ENCODE results near the gene RSPO4.

Gene RSPO4

GRCh38 chr20:920311-920710, 81.8 kb downstream of the RSPO4 start:
- no peak overlapping the region for H3K4me2 ChIP-seq (ENCODE audit: low read length)
- H4K20me1 ChIP-seq (ENCODE audit: insufficient read depth, low read length), result no peaks in the 10 kb centered on the region
- TF ChIP-seq CTCF (IDR thresholded peaks at IDR 0.05; ENCODE audit: low read depth, low read length) (no peak), EZH2phosphoT487 (IDR thresholded peaks at IDR 0.05; ENCODE audit: low read depth) (no peak)
- H3K9me3 ChIP-seq (ENCODE audit: insufficient read depth, low read length), result no peaks in the 10 kb centered on the region
- no peaks in the 10 kb centered on the region for H3K36me3 ChIP-seq (replicated peaks; ENCODE audit: low read depth, low read length)
- no peak overlapping the region for H2AFZ ChIP-seq (ENCODE audit: low read depth, low read length)
- no peak overlapping the region for H3K9ac ChIP-seq (ENCODE audit: low read length)
- H3K27ac ChIP-seq (ENCODE audit: low read length), result no peak overlapping the region
- H3K4me3 ChIP-seq (ENCODE audit: low read length), result no peak overlapping the region
- no peaks in the 10 kb centered on the region for H3K79me2 ChIP-seq (ENCODE audit: low read length)
- H3K27me3 ChIP-seq (ENCODE audit: low read depth, low read length), result no peaks in the 10 kb centered on the region
- H3K4me1 ChIP-seq (ENCODE audit: low read length), result no peaks in the 10 kb centered on the region

- Histone ChIP-seq H3K9ac (ENCODE audit: low read length) (no peak overlapping the region), H3K79me2 (ENCODE audit: low read length) (no peaks in the 10 kb centered on the region), H3K27ac (ENCODE audit: low read length) (no peak overlapping the region), H4K20me1 (ENCODE audit: insufficient read depth, low read length) (no peaks in the 10 kb centered on the region), H3K4me2 (ENCODE audit: low read length) (no peak overlapping the region), H3K9me3 (ENCODE audit: insufficient read depth, low read length) (no peaks in the 10 kb centered on the region), H3K4me3 (ENCODE audit: low read length) (no peak overlapping the region), H3K36me3 (replicated peaks; ENCODE audit: low read depth, low read length) (no peaks in the 10 kb centered on the region), H3K27me3 (ENCODE audit: low read depth, low read length) (no peaks in the 10 kb centered on the region), H3K4me1 (ENCODE audit: low read length) (no peaks in the 10 kb centered on the region), H2AFZ (ENCODE audit: low read depth, low read length) (no peak overlapping the region)
- TF ChIP-seq EZH2phosphoT487 (IDR thresholded peaks at IDR 0.05; ENCODE audit: low read depth) (no peak), CTCF (IDR thresholded peaks at IDR 0.05; ENCODE audit: low read depth, low read length) (no peak)
Observed at GRCh38 chr20:919491-919916, 82.6 kb downstream of the RSPO4 start.

- Histone ChIP-seq H3K4me2 (ENCODE audit: low read length) (no peak overlapping the region), H4K20me1 (ENCODE audit: insufficient read depth, low read length) (no peaks in the 10 kb centered on the region), H3K27me3 (ENCODE audit: low read depth, low read length) (no peaks in the 10 kb centered on the region), H3K9me3 (ENCODE audit: insufficient read depth, low read length) (no peaks in the 10 kb centered on the region), H3K9ac (ENCODE audit: low read length) (no peak overlapping the region), H3K36me3 (replicated peaks; ENCODE audit: low read depth, low read length) (no peaks in the 10 kb centered on the region), H3K4me3 (ENCODE audit: low read length) (no peak overlapping the region), H3K27ac (ENCODE audit: low read length) (no peak overlapping the region), H2AFZ (ENCODE audit: low read depth, low read length) (no peak overlapping the region), H3K4me1 (ENCODE audit: low read length) (no peaks in the 10 kb centered on the region), H3K79me2 (ENCODE audit: low read length) (no peaks in the 10 kb centered on the region)
- TF ChIP-seq EZH2phosphoT487 (IDR thresholded peaks at IDR 0.05; ENCODE audit: low read depth) (no peak), CTCF (IDR thresholded peaks at IDR 0.05; ENCODE audit: low read depth, low read length) (no peak)
Observed at GRCh38 chr20:917416-917815, 84.7 kb downstream of the RSPO4 start.

- Histone ChIP-seq H3K4me3 (ENCODE audit: low read length) (no peak overlapping the region), H3K27me3 (ENCODE audit: low read depth, low read length) (no peaks in the 10 kb centered on the region), H3K79me2 (ENCODE audit: low read length) (no peaks in the 10 kb centered on the region), H3K36me3 (replicated peaks; ENCODE audit: low read depth, low read length) (no peaks in the 10 kb centered on the region), H2AFZ (ENCODE audit: low read depth, low read length) (no peak overlapping the region), H3K9ac (ENCODE audit: low read length) (no peak overlapping the region), H3K4me2 (ENCODE audit: low read length) (no peak overlapping the region), H3K27ac (ENCODE audit: low read length) (no peak overlapping the region), H3K4me1 (ENCODE audit: low read length) (no peaks in the 10 kb centered on the region), H4K20me1 (ENCODE audit: insufficient read depth, low read length) (no peaks in the 10 kb centered on the region), H3K9me3 (ENCODE audit: insufficient read depth, low read length) (no peaks in the 10 kb centered on the region)
- TF ChIP-seq CTCF (IDR thresholded peaks at IDR 0.05; ENCODE audit: low read depth, low read length), result no peak
- TF ChIP-seq EZH2phosphoT487 (IDR thresholded peaks at IDR 0.05; ENCODE audit: low read depth), result no peak
Observed at GRCh38 chr20:916825-917224, 85.3 kb downstream of the RSPO4 start.
